Forelimb muscle (tissue), 1 donor: ENCODE data around the gene AFTPH. TPM values are rescaled to one million over a fixed set of nuclear protein-coding genes. Genes with fewer than 3 reads are reported as not detected.

Experiments used
- DNase-seq: peaks from one replicate; pipeline ENCODE4 v3.0.0-alpha.2; 2013; ENCODE audit warnings: low read depth
- polyA plus RNA-seq: library from polyadenylated mRNA; unstranded; fragments of 120-200 nt; gene quantifications from one replicate; pipeline ENCODE4 v1.2.1, GENCODE V29; 2013; ENCODE audit not compliant: insufficient read length

The AFTPH gene
- polyA plus RNA-seq, 1 donor: 17.5 TPM

DNA sequence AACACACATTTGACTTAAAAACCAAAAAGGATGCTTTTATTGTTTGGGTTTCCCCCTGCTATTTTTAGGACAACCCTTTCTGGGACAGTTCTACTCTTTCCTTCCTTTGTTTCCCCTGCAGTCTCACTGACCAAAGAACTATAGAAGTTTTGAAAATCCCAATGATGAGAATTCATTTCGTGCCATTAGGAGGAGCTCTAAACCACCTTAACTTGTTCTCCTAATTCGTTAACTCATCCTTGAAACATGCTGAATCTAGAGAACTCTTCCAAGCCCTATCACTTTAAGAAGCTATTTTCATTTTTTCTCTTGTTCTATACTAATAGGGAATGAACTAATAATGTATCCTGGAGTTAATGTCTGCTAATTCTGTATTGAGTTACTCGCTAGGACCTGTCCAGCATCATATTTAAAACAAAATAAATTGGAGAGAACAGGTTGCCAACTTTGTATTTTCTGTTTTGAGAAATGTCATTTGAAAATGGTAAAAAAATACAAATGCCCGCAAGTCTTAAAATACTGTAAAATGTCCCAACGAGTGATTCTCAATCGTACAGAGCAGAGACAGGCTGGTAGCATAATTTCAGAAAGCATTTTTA is 62.9 kb downstream of the AFTPH start:
- DNase-seq: no peak

DNA sequence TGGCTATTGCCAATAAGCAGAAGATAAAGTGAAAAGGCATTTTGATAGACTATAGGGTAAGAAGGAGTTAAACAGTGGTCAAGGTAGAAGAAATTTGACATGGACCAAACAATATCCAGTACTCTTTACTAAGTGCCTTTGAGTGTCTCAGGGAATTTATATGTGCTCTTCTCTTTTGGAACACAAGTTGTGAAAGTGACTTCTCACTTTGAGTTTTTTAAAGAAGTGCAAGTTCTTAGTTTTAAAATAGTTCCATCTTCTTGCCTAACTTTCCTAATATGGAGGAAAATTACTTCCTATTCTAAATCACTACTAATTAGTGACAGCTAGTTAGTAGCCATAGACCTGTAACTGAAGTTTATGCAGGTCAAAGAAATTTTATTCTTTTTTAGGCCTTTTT is 63.4 kb downstream of the AFTPH start:
- no peak for DNase-seq

- DNase-seq: no peak
Measured at GRCh38 chr2:64591188-64591587, 67.1 kb downstream of the AFTPH start.

DNA sequence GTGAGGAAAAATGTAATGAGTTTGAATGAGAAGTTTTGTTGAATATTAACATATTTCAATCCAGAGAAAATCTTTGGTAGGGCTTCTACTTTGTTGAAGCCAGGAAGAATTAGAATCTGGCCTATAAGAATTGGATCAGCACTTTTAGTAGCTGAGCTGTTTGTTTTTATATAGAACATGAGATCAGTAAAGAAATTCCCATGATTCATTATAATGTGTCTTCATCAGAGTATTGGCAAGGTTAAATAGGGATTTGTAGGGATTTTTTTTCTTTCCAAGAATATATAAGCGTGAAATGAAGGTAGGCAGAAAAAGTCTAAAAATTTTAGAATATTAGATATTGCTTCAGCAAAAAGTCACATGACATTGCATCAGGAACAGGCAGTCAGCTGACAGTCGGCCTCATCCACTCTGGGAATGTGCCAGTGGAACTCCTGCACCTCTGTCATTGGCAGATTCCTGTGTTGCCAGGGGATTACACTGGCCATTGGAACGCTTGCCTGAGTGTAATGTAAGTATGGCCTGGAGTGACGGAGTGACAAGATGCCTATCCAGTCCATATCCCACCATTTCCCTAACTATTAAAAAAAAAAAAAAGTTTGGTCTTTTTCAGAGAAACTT is 69.0 kb downstream of the AFTPH start:
- DNase-seq: no peak

- DNase-seq: no peak
Measured at GRCh38 chr2:64594226-64594989, 70.3 kb downstream of the AFTPH start.

DNA sequence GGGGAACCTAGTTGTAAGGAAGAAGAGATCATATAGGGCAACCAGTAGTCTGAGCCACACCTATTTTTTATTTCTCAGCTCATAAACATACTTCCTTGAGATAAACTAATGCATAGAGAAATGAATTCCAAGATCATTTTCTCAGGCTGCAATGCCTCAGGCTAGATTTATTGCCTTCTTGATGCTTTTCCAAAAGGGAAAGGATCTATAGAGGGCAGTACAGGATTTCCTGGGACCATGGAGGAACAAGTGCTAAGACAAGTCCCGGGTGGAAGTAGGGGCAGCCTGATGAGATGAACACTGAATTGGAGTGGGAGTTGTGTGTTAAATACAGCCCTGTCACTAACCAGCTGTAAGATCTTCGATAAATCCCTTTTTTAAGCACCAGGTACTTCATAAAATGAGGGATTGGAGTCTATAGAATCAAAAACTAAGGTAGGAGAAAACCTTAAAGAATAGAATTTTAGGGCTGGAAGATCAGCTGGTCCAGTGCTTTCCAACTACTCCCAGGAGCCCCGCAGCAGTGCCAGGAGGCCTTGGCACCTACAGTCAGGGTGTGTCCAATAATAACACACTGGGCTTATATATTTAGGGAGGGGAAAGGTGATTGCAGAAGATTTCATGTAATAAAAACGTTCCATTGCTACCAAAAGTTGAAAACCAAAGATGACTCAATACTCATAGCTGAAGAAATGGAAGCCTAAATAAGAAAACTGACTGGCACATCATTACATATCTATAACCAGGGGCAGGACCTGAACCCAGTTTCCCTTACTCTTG is 71.5 kb downstream of the AFTPH start:
- no peak for DNase-seq

GRCh38 chr2:64598226-64598625 is 74.1 kb downstream of the AFTPH start:
- DNase-seq: no peak

- no peak for DNase-seq
Measured at GRCh38 chr2:64599469-64599868, 75.3 kb downstream of the AFTPH start.

GRCh38 chr2:64601034-64601754 is 77.1 kb downstream of the AFTPH start:
- no peak for DNase-seq

DNA sequence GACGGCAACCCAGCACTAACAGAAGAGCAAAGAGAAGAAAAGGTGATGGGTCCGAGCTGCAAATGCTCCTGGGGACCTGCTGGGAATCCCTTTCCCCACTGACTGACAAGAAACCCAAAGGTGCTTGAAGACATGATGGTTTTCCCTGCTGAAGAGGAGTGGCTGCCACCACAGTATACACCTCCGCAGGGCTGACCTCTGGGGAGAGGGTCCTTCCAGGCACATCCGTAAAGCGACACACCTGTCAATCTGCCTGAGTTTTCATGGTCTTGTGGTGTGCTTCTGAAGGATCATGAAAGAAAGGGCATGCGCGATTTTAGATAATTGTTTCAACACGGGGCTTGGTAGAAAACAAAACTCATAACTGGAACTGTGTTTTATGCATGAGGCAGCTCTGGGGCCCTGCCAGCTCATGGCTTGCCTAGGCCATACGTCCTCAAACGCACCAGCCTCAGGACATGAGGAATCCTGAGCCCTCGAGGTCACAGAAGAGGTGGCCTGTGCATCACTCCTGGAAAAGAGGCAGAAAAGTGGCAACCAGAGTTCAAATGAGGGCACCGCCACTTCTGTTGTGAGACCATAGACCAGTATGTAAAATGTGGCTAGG is 77.8 kb downstream of the AFTPH start:
- no peak for DNase-seq

DNA sequence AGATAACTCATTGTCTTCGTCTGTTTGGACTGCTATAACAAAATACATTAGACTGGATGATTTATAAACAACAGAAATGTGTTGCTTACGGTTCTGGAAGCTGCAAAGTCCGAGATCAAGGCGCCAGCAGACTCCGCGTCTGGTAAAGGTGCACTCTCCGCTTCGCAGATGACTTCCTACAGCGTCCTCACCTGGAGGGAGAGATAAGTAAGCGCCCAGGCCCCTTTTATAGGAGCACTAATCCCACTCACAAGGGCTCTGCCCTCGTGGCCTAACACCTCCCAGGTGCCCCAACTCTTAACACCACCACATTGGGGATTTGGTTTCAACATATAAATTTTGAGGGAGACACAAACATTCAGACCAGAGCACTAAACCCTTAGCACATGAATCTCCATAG is 78.3 kb downstream of the AFTPH start:
- no peak for DNase-seq

GRCh38 chr2:64604155-64604554 is 80.0 kb downstream of the AFTPH start:
- no peak for DNase-seq

DNA sequence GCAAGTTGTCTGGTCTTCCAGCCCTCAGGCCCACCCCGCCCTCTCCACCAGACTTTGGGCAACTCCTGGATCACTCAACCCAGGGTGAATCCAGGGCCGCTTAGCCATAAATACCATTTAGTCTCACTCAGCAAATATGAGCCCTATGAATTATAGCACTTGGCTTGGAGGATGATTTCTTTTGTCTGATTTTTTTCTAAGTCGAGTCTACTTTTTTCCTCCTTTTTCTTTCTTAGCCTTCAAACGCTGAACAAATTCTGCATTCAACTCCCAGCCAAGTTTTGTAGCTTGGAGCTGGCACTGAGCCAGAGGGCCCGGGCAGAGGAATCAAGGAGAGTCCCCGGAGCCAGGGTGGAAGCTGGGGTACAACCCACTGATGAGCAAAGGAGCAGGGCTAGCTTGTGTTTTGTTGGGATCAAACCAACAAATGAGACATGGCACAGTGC is 80.9 kb downstream of the AFTPH start:
- no peak for DNase-seq

GRCh38 chr2:64605991-64606478 is 81.9 kb downstream of the AFTPH start:
- DNase-seq: no peak

- DNase-seq: peak; percentile 90
Measured at GRCh38 chr2:64606479-64607363, 82.6 kb downstream of the AFTPH start.

GRCh38 chr2:64607381-64608304 is 83.5 kb downstream of the AFTPH start:
- no peak for DNase-seq

DNA sequence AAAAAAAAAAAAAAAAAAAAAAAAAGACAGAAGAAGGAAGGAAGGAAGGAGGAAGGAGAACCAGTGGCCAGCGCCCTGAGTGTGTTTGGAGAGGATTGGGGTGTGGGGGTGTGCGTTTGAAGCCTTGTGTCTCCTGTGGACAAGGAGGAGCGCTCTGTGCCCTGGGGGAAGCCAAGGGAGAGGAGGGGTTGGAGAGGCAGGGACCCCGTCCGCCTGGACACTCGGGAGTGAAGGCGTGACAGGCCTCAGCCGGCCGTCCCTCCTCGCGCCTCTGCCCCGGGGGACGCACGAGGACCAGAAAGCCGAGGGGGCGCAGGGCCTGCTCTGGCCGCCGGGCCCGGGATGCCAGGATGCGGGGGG is 84.7 kb downstream of the AFTPH start:
- DNase-seq: no peak

DNA sequence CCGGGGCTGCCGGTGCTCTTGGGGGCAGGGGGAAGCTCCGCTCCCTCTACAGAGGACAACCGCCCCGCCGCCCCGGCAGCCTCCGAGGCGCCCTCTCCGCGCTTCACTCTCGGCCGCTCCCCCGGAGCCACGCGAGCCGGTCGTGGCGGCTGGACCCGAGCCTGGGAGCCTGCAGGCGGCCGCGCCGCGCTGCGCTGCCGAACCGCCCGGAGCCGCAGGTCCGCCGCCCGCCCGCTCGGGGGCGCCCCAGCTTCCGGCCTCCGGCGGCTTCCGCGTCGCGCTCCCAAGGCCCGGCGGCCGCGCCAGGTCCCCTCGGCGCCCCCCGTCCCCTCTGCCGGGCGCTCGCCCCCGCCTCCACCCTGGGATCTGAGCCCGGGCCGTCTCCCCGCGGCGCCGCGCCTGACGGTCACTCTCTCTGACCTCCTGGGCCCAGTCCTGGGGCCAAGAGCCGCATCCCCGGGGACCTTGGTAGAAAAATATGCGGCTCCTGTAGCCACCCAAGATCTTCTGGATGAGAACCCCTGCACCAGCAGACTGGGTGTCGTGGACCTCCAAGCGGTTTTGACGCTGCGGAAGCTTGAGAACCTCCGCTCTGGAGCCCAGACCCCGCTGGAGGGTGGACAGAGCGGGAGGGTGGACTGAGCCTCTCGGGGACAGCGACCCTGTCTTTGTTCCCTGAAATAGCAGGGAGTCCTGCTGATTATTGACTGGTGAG is 85.3 kb downstream of the AFTPH start:
- DNase-seq: no peak
